GM21528 (cell line): Measurements from ENCODE around the gene PLEKHH2.
"Not testable (repeated sequence)": the region's sequence is repeated elsewhere in the genome, so short reads cannot be mapped to it uniquely, and the experiment has no call there.

Experiments
- ATAC-seq: cut with Tn5 transposase; IDR thresholded peaks from one replicate; pipeline ENCODE4 v1.9.1; 2021; ENCODE audit warnings: mild to moderate bottlenecking, moderate library complexity; ENCODE audit not compliant: unreplicated experiment, low FRiP score

Gene PLEKHH2

GRCh38 chr2:43637030-43637803 lies at the start of gene PLEKHH2:
Gene PLEKHH2, plus strand, starts transcription at chr2:43637260. Its CDS starts 7,414 bp downstream, at chr2:43644674.
- ATAC-seq = peak; percentile 96

- no peak for ATAC-seq
Measured at GRCh38 chr2:43592443-43592842, 44.6 kb upstream of the PLEKHH2 start.

GRCh38 chr2:43593254-43593653 lies 43.8 kb upstream of the PLEKHH2 start:
- no peak for ATAC-seq

GRCh38 chr2:43594875-43595274 lies 42.2 kb upstream of the PLEKHH2 start:
- no peak for ATAC-seq

GRCh38 chr2:43595603-43596412 lies 41.3 kb upstream of the PLEKHH2 start, which contains the start of gene THADA:
Gene THADA, minus strand, starts transcription at chr2:43596038. Its CDS starts 3,646 bp downstream, at chr2:43592392.
- ATAC-seq = peak; percentile 97

GRCh38 chr2:43600596-43600995 lies 36.5 kb upstream of the PLEKHH2 start:
- ATAC-seq = not testable (repeated sequence)

- no peak for ATAC-seq
Measured at GRCh38 chr2:43604674-43605073, 32.4 kb upstream of the PLEKHH2 start.

- ATAC-seq = no peak
Measured at GRCh38 chr2:43605079-43605655, 31.9 kb upstream of the PLEKHH2 start.

GRCh38 chr2:43605851-43606250 lies 31.2 kb upstream of the PLEKHH2 start:
- ATAC-seq = no peak

GRCh38 chr2:43609290-43609918 lies 27.7 kb upstream of the PLEKHH2 start:
- ATAC-seq = no peak

- ATAC-seq = no peak
Measured at GRCh38 chr2:43610361-43610760, 26.7 kb upstream of the PLEKHH2 start.

- peak; percentile 79 for ATAC-seq
Measured at GRCh38 chr2:43611987-43612894, 24.8 kb upstream of the PLEKHH2 start.

GRCh38 chr2:43612944-43613343 lies 24.1 kb upstream of the PLEKHH2 start:
- ATAC-seq = no peak

- ATAC-seq = no peak
Measured at GRCh38 chr2:43616967-43617680, 19.9 kb upstream of the PLEKHH2 start.

GRCh38 chr2:43619511-43619910 lies 17.5 kb upstream of the PLEKHH2 start:
- ATAC-seq = no peak

GRCh38 chr2:43622931-43623451 lies 14.1 kb upstream of the PLEKHH2 start:
- ATAC-seq = no peak

- ATAC-seq = no peak
Measured at GRCh38 chr2:43631618-43632317, 5.3 kb upstream of the PLEKHH2 start.

GRCh38 chr2:43634604-43635306 lies 2.3 kb upstream of the PLEKHH2 start:
- ATAC-seq = no peak
